Mammary epithelial cell (primary cell): ENCODE measurements around the gene ST6GAL1.

Experiments used
- CTCF ChIP-seq, 2 donors: IDR thresholded peaks in 1 of 2; conservative IDR thresholded peaks in 1 of 2; 2 replicates each; pipeline ENCODE4 v1.5.1; 2011 to 2012; ENCODE audit warnings: inconsistent platforms in 2 of 2, low read length in 2 of 2, mild to moderate bottlenecking in 2 of 2, control low read depth in 1 of 2, low read depth in 1 of 2; ENCODE audit not compliant: insufficient read depth in 1 of 2; ENCODE audit errors: extremely low read depth in 1 of 2
- EZH2 ChIP-seq: IDR thresholded peaks from 2 replicates; pipeline ENCODE4 v1.6.1; 2012; ENCODE audit warnings: low read length, inconsistent platforms, borderline replicate concordance

GRCh38 chr3:187098923-187099512 lies 168.7 kb downstream of the ST6GAL1 start:
- TF ChIP-seq CTCF (conservative IDR thresholded peaks at IDR 0.05 in 1 of 2, IDR thresholded peaks at IDR 0.05 in 1 of 2; ENCODE audit: extremely low read depth in 1 of 2, insufficient read depth in 1 of 2, low read depth in 1 of 2, low read length in 2 of 2) (no peak), EZH2 (no peak)
